HG03095 (cell line): Measurements from ENCODE around the gene NR2C2.
A peak's percentile ranks its signal among the peaks of the same experiment; 100 is the strongest.

Experiments used
- ATAC-seq: cut with Tn5 transposase; IDR thresholded peaks from one replicate; pipeline ENCODE4 v1.9.1; 2021; ENCODE audit warnings: moderate library complexity; ENCODE audit not compliant: unreplicated experiment

Gene NR2C2

GRCh38 chr3:15060029-15060428 lies 112.6 kb downstream of the NR2C2 start:
- ATAC-seq: no peak

DNA sequence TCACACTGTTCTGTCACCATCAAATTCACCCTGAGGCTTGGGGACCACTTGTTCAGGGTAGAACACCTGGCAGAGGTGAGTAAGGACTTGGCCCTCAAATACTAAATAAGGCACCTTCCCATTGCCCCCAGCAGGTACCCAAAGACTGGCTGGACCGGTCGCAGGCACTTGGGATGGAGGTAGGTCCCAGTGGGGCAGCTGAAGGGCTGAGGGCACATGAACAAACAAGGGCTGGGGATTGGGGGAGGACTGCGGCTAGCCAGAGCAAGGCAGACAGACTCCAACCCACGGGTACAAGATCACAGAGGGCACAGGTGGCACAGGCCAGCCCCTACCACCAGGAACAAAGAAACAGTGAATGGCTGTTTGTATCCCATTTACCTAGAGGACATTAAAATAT lies 115.9 kb downstream of the NR2C2 start:
- no peak for ATAC-seq

GRCh38 chr3:15063656-15064286 lies 116.4 kb downstream of the NR2C2 start:
- no peak for ATAC-seq

DNA sequence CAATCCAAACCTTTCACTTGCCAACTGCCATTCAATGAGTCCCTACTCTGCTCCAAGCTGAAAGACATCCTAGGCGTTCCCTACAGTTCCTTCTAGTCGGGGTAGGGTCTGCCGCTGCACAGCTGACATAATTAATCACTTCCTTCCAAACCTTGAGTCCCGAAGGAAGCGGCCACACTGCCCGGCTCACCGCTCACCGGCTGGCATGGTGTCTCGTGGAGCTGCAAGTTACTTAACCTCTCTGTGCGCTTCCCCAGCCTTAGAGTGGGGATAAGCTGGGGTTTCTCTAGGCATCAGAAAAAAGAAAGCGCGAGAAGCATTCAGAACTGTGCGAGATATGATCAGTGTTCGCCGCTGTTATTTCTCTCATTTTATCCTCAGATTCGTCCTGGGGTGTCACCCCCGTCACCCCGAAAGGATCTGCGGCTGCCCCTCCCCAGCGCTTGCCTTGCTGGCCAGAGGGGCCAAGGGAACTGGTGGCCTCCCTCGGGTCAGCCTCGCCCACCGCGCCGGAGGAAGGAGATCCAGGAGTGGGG lies 117.0 kb downstream of the NR2C2 start:
- ATAC-seq: peak; percentile 11

DNA sequence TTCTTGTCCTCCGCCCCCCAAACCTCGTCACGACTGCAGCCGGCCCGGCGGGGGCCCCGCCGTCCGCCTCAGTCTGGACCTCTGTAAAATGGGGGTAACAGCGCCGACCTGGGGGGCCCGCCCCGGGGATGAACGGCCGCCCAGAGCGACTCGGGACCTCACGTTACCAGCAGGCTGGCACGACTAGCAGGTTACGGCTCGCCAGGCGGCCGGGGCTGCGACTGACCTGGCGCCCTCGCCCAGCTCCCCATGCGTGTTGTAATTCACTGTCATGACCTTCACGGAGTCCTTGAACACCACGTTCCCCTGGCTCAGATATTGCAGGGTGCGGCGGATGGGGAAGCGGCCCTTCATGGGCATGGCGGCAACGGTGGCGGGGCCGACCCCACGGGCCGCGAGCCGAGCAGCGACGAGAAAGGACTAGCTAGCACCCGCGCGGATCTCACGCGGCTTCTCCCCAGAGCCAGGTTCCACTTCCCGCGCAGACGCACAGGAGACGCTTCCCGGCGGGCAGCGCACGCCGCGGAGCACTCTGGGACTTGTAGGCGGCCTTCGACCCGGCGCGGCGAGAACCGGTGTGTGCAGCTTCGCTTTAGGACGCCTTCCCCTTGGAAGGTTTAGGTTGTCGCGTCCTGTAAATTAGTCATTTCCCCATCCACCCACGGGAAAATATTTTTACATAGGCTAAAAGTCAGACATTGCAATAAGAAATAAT lies 117.6 kb downstream of the NR2C2 start, which contains the start of gene MRPS25:
TSS of gene MRPS25 (minus strand) at position 481 of the 715 bp plus-strand sequence. CDS start at position 360, 121 bp downstream.
- ATAC-seq: peak; percentile 94

- peak; percentile 11 for ATAC-seq
Observed at GRCh38 chr3:15065550-15066007, 118.2 kb downstream of the NR2C2 start.

- ATAC-seq: no peak
Observed at GRCh38 chr3:15066467-15066866, 119.1 kb downstream of the NR2C2 start.

DNA sequence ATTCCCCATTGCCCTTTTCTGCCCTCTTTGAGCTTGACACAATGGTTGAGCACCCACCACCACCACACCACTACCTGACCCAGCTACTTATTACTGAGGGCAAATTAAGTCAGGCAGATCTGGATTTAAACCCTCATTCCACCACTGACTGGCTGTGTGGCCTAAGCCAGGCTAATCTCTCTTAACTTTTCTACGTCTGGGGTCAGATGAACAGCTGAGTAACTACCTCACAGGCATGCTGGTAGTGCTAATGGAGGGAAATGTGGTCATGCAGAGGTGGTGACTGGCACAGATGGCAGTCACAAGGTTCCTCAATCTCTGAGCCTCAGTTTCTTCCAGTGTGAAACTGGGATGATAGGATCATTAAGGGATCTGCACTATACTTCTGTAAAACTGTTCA lies 122.1 kb downstream of the NR2C2 start:
- ATAC-seq: no peak

- no peak for ATAC-seq
Observed at GRCh38 chr3:15071699-15072098, 124.3 kb downstream of the NR2C2 start.

DNA sequence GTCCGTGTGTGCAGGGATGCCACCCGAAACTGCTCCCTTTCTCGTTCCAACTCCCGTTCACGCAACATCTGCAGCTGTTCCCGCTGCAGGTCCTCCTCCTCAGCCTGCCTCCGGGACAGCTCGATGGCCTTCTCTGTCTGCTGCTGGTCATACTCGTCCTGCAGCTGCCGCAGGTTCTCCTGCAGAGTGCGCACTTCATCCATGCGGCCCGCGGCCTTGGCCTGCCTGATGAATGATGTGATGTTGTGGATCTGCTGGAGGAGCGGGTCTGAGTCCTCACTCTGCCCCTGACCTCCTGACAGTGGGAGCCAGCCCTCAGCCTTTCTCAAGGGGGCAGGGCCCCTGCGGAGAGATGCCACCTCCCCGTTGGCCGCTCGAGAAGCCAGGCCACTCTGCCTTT lies 127.1 kb downstream of the NR2C2 start:
- no peak for ATAC-seq

DNA sequence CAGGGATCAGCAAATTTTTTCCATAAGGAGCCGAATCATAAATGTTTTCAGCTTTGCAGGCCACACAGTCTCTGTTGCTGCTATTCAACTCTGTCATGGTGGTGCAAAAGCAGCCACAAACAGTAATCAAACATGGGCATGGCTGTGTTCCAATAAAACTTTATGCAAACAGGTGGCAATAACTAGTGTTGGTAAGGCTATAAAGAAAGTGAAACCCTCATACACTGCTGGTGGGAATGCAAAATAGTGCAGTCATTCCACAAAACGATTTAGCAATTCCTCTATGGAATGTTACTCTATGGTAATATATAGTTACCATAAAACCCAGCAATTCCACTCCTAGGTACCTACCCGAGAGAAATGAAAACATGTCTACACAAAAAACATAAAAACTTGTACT lies 131.7 kb downstream of the NR2C2 start:
- no peak for ATAC-seq

DNA sequence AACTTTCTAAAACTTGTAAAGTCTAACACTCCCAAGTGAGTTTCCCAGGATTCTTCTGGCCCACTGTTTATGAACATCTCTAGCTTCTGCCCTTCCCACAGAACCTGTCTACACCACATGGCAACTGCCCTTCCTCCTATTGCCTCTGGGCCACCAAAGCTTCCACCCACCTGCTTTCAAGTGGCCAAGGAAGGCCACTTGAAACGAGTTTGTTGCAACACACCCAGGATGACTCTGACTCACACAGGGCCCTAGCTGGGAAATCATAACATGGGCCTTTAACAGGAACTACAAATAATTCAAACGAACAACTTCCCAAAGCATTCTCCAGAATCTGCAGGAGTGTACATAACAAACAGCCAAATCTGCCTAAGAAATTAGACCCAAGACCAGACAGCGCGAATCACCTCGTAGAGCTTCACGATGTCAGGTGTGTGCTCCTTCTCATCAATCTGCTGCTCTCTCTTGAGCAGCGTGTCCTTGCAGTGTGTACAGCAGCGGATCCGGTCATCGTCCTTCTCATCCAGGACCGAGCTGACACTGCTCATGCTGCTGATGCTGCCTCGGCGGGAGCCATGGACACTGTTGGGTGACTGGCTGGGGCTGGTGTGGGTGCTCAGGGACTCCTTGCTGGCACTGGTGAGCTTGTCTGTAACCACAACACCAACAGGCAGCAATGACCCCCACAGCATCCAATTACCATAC lies 134.7 kb downstream of the NR2C2 start:
- ATAC-seq: no peak

GRCh38 chr3:15083252-15083651 lies 135.9 kb downstream of the NR2C2 start:
- no peak for ATAC-seq

DNA sequence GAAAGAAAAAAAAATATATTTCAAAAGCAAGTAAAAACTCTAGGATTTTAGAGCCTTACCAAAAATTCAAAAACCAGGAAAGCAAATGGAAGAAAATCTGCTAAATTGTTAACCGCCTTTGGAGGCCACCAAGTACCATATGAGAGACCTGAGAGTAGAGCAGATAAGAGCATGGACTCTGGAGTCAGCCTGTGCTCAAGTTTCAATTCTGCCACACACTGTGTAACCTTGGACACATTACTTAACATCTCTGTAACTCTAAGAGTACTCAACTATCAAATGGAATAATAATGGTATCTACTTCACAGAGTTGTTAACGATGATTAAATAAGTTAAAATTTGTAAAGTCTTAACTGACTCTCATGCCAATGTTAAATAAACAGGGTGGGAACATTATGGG lies 138.9 kb downstream of the NR2C2 start:
- no peak for ATAC-seq

DNA sequence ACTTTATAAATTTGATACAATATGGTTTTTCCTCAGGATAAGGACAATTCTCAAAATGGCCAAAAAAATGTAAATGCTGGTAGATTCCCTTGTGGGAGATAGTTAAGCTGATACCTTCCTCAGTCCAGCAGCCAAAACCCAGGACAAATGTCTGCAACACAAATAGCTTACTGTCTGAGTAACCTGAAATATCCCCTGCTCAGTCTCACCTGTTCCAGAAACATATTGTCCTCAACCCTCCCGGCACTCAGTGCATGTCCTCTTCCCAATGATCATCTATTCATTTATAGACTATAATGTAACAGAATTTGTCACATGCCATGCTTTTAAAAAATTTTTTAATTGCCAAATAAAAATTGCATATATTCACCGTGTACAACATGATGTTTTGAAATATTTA lies 139.3 kb downstream of the NR2C2 start:
- ATAC-seq: no peak

DNA sequence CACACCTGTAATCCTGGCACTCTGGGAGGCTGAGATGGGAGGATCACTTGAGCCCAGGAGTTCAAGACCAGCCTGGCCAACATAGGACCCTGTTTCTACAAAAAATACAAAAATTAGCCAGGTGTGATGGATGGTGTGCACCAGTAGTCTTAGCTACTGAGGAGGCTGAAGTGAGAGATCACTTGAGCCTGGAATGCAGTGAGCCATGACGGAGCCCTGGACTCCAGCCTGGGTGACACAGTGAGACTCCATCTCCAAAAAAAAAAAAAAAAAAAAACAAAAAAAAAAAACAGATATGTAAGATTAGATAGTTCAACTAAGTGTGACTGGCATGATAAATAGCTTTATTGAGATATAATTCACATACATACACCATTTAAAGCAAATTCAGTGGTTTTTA lies 141.8 kb downstream of the NR2C2 start:
- ATAC-seq: no peak

GRCh38 chr3:15091575-15091974 lies 144.2 kb downstream of the NR2C2 start:
- no peak for ATAC-seq

DNA sequence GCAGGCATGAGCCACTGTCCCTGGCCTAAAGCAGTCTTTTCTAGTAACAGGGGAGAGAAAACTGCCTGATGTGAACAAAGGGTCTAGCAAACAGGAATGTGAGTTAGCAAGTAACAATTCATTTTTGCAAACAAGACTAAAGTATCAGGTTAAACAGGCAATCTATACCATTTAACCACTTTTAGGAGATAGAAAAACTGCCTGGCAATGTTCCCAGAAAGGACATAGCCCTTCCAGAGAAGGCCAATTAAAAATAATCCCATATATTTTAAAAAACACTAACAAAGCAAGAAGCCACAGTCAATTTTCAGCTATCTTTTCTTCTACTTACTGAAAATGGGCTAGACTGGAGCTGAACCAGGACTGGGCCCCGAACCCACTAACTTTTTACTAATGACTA lies 145.3 kb downstream of the NR2C2 start:
- ATAC-seq: no peak

DNA sequence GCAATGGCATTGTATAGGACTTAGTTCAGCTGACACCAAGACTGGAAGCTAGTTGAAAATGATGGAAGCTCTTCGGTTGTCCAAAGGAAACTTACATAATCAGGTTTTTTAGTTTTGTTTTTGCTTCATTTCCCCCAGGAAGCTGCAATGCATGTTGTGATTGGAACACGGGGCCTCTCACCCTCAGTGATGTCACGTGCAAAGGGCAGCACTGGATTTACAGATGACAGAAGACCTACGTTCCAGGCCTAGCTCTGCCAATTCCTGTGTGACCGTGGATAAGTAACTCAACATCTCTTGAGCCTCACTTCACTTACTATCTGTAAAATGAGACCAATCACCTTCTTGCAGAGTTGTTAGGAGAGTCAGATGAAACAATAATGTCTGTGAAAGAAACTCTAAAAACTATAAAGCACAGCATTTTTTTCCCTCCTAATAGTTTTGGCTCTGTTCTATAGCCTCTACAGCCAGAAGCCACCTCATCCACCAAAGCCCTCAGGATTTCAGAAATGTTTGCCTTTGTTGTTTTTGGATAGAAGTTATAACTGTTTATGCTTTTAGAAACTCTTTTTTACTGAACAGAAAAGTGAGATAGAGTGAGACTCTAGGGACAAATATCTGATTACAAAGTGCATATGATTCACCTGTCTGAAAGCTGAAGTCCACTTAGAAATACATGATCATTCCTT lies 146.9 kb downstream of the NR2C2 start:
- no peak for ATAC-seq

GRCh38 chr3:15096046-15096445 lies 148.7 kb downstream of the NR2C2 start:
- ATAC-seq: no peak

DNA sequence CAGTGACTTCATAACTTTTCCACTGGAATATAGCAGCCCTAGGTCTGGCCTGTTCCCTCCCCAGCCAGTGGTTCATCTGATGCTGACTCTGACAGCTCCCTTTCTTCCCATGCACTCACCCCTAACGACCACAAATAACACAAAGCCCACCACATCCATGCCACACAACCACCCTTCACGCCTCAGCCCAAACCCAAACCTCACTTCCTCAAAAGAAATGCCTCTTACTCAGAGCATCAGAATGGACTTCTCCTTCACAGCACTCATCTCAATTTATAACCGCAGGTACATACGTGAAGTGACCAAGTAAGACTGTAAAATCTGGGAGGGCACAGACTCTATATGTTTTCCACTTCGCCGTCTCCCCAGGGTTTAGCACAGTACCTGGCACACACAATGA lies 150.5 kb downstream of the NR2C2 start:
- ATAC-seq: no peak
